ENCODE results near the gene COPG1.

Gene COPG1

GRCh38 chr3:129207479-129207878, 41.9 kb upstream of the COPG1 start:
- no peak overlapping the region for H3K4me3 ChIP-seq (ENCODE audit: low read depth in 1 of 2, low read length in 2 of 2)
- H3K9me3 ChIP-seq (ENCODE audit: insufficient read depth, low read length, severe bottlenecking): no peaks in the 10 kb centered on the region
- H3K36me3 ChIP-seq (ENCODE audit: insufficient read depth, low read length): no peaks in the 10 kb centered on the region
- H4K20me1 ChIP-seq (ENCODE audit: insufficient read depth, low read length): no peaks in the 10 kb centered on the region
- no peak overlapping the region for H3K27ac ChIP-seq (ENCODE audit: low read length)
- ATAC-seq (ENCODE audit: insufficient read depth, low read depth) (no peak), DNase-seq (no peak)
- no peak overlapping the region for H3K9ac ChIP-seq (ENCODE audit: low read depth, low read length)
- H3K27me3 ChIP-seq (ENCODE audit: insufficient read depth, low read length, poor library complexity): no peaks in the 10 kb centered on the region
- TF ChIP-seq CTCF (IDR thresholded peaks at IDR 0.05; ENCODE audit: borderline replicate concordance, extremely low read depth, low read length, poor library complexity, severe bottlenecking) (no peak), EZH2 (IDR thresholded peaks at IDR 0.05; ENCODE audit: borderline replicate concordance, low read depth, low read length, severe bottlenecking) (no peak)
- no peaks in the 10 kb centered on the region for H3K4me1 ChIP-seq (ENCODE audit: insufficient read depth, low read length)
- H2AFZ ChIP-seq (ENCODE audit: low read depth, low read length): no peak overlapping the region
- no peaks in the 10 kb centered on the region for H3K79me2 ChIP-seq (ENCODE audit: insufficient read depth, low read length)
- no peak overlapping the region for H3K4me2 ChIP-seq (ENCODE audit: insufficient read depth, low read length)

- no peaks in the 10 kb centered on the region for H4K20me1 ChIP-seq (ENCODE audit: insufficient read depth, low read length)
- no peaks in the 10 kb centered on the region for H3K36me3 ChIP-seq (ENCODE audit: insufficient read depth, low read length)
- no peaks in the 10 kb centered on the region for H3K27me3 ChIP-seq (ENCODE audit: insufficient read depth, low read length, poor library complexity)
- no peak overlapping the region for H3K4me3 ChIP-seq (ENCODE audit: low read depth in 1 of 2, low read length in 2 of 2)
- ATAC-seq (ENCODE audit: insufficient read depth, low read depth) (no peak), DNase-seq (no peak)
- H2AFZ ChIP-seq (ENCODE audit: low read depth, low read length): no peak overlapping the region
- no peaks in the 10 kb centered on the region for H3K4me1 ChIP-seq (ENCODE audit: insufficient read depth, low read length)
- H3K9me3 ChIP-seq (ENCODE audit: insufficient read depth, low read length, severe bottlenecking): no peaks in the 10 kb centered on the region
- TF ChIP-seq EZH2 (IDR thresholded peaks at IDR 0.05; ENCODE audit: borderline replicate concordance, low read depth, low read length, severe bottlenecking): no peak
- TF ChIP-seq CTCF (IDR thresholded peaks at IDR 0.05; ENCODE audit: borderline replicate concordance, extremely low read depth, low read length, poor library complexity, severe bottlenecking): no peak
- H3K4me2 ChIP-seq (ENCODE audit: insufficient read depth, low read length): no peak overlapping the region
- H3K9ac ChIP-seq (ENCODE audit: low read depth, low read length): no peak overlapping the region
- no peak overlapping the region for H3K27ac ChIP-seq (ENCODE audit: low read length)
- no peaks in the 10 kb centered on the region for H3K79me2 ChIP-seq (ENCODE audit: insufficient read depth, low read length)
These were observed 38.1 kb upstream of the COPG1 start for GRCh38 chr3:129211345-129211744.

GRCh38 chr3:129211772-129212171, 37.6 kb upstream of the COPG1 start:
- Histone ChIP-seq H3K9me3 (ENCODE audit: insufficient read depth, low read length, severe bottlenecking) (no peaks in the 10 kb centered on the region), H4K20me1 (ENCODE audit: insufficient read depth, low read length) (no peaks in the 10 kb centered on the region), H3K36me3 (ENCODE audit: insufficient read depth, low read length) (no peaks in the 10 kb centered on the region), H3K4me3 (ENCODE audit: low read depth in 1 of 2, low read length in 2 of 2) (no peak overlapping the region), H3K4me2 (ENCODE audit: insufficient read depth, low read length) (no peak overlapping the region), H3K27me3 (ENCODE audit: insufficient read depth, low read length, poor library complexity) (no peaks in the 10 kb centered on the region), H3K9ac (ENCODE audit: low read depth, low read length) (no peak overlapping the region), H3K4me1 (ENCODE audit: insufficient read depth, low read length) (no peaks in the 10 kb centered on the region), H3K79me2 (ENCODE audit: insufficient read depth, low read length) (no peaks in the 10 kb centered on the region), H2AFZ (ENCODE audit: low read depth, low read length) (no peak overlapping the region), H3K27ac (ENCODE audit: low read length) (no peak overlapping the region)
- TF ChIP-seq EZH2 (IDR thresholded peaks at IDR 0.05; ENCODE audit: borderline replicate concordance, low read depth, low read length, severe bottlenecking): no peak
- TF ChIP-seq CTCF (IDR thresholded peaks at IDR 0.05; ENCODE audit: borderline replicate concordance, extremely low read depth, low read length, poor library complexity, severe bottlenecking): no peak
- no peak for DNase-seq
- ATAC-seq (ENCODE audit: insufficient read depth, low read depth): no peak

GRCh38 chr3:129213238-129213637, 36.2 kb upstream of the COPG1 start:
- H3K79me2 ChIP-seq (ENCODE audit: insufficient read depth, low read length): no peaks in the 10 kb centered on the region
- no peak overlapping the region for H3K9ac ChIP-seq (ENCODE audit: low read depth, low read length)
- no peaks in the 10 kb centered on the region for H3K9me3 ChIP-seq (ENCODE audit: insufficient read depth, low read length, severe bottlenecking)
- H4K20me1 ChIP-seq (ENCODE audit: insufficient read depth, low read length): no peaks in the 10 kb centered on the region
- ATAC-seq (ENCODE audit: insufficient read depth, low read depth): no peak
- no peak overlapping the region for H3K27ac ChIP-seq (ENCODE audit: low read length)
- TF ChIP-seq EZH2 (IDR thresholded peaks at IDR 0.05; ENCODE audit: borderline replicate concordance, low read depth, low read length, severe bottlenecking): no peak
- TF ChIP-seq CTCF (IDR thresholded peaks at IDR 0.05; ENCODE audit: borderline replicate concordance, extremely low read depth, low read length, poor library complexity, severe bottlenecking): no peak
- H3K4me3 ChIP-seq (ENCODE audit: low read depth in 1 of 2, low read length in 2 of 2): no peak overlapping the region
- H3K4me2 ChIP-seq (ENCODE audit: insufficient read depth, low read length): no peak overlapping the region
- no peak overlapping the region for H2AFZ ChIP-seq (ENCODE audit: low read depth, low read length)
- no peak for DNase-seq
- no peaks in the 10 kb centered on the region for H3K4me1 ChIP-seq (ENCODE audit: insufficient read depth, low read length)
- H3K36me3 ChIP-seq (ENCODE audit: insufficient read depth, low read length): no peaks in the 10 kb centered on the region
- no peaks in the 10 kb centered on the region for H3K27me3 ChIP-seq (ENCODE audit: insufficient read depth, low read length, poor library complexity)

All from DND-41 (cell line).